RWPE2 (cell line): ENCODE results near the gene DNTTIP2.
A peak's percentile ranks its signal among the peaks of the same experiment; 100 is the strongest.

Experiments used
- ATAC-seq: fragments of 200-7000 bp; cut with Tn5 transposase; 3 replicates; pipeline ENCODE4 v1.9.1; 2021; ENCODE audit warnings: low read depth
- DNase-seq: peaks from one replicate; pipeline ENCODE4 v3.0.0-alpha.2; 2020; ENCODE audit warnings: low spot score
- H3K27ac ChIP-seq: fragments of 450-650 bp; 2 replicates; pipeline ENCODE4 v1.5.1; 2017; ENCODE audit warnings: mild to moderate bottlenecking; ENCODE audit not compliant: poor library complexity, severe bottlenecking
- H3K27me3 ChIP-seq: fragments of 250-450 bp; sonication (Bioruptor Pico); 2 replicates; pipeline ENCODE4 v1.5.1; 2021; ENCODE audit warnings: mild to moderate bottlenecking, moderate library complexity; ENCODE audit not compliant: insufficient read depth, poor library complexity, severe bottlenecking
- H3K36me3 ChIP-seq: fragments of 250-450 bp; sonication (Bioruptor Pico); 2 replicates; pipeline ENCODE4 v1.5.1; 2020; ENCODE audit warnings: low read depth, mild to moderate bottlenecking, moderate library complexity
- H3K4me1 ChIP-seq: fragments of 250-450 bp; sonication (Bioruptor Pico); 2 replicates; pipeline ENCODE4 v1.5.1; 2021; ENCODE audit warnings: mild to moderate bottlenecking, moderate library complexity; ENCODE audit not compliant: insufficient read depth, poor library complexity, severe bottlenecking
- H3K4me3 ChIP-seq: fragments of 250-450 bp; sonication (Bioruptor Pico); 2 replicates; pipeline ENCODE4 v1.5.1; 2021; ENCODE audit warnings: mild to moderate bottlenecking, moderate library complexity; ENCODE audit not compliant: severe bottlenecking
- H3K9me3 ChIP-seq: fragments of 250-450 bp; sonication (Bioruptor Pico); 2 replicates; pipeline ENCODE4 v1.5.1; 2021; ENCODE audit warnings: mild to moderate bottlenecking, moderate library complexity; ENCODE audit not compliant: severe bottlenecking
- CTCF ChIP-seq: fragments of 450-650 bp; IDR thresholded peaks from one replicate; pipeline ENCODE4 v1.5.1; 2017; ENCODE audit warnings: mild to moderate bottlenecking, moderate library complexity; ENCODE audit not compliant: poor library complexity, severe bottlenecking

Gene DNTTIP2

DNA sequence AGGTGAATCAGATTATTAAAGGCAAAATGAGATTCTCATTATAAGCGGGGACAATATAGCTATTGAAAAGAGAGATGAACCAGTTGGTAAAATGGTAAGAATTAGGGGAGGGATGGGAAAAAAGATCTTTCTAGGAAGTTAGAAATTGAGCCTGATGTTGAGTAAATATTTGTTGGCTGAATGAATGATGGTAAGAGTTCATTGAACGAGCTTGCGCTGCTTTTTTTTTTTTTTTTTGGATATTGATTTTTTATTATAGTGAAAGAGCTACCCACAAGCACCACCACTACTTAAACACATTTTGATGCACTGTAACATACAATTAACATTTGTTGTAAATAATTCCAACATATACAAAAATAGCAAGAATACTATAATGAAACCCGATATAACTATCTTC is 31.3 kb upstream of the DNTTIP2 start:
- TF ChIP-seq CTCF, result no peak
- H3K27ac ChIP-seq, result no peak overlapping the region
- ATAC-seq (no peak), DNase-seq (no peak)
- H3K9me3 ChIP-seq, result no peaks in the 10 kb centered on the region
- H3K4me1 ChIP-seq, result peaks cover 25% of the 10 kb centered on the region
- H3K36me3 ChIP-seq, result no peaks in the 10 kb centered on the region
- no peaks in the 10 kb centered on the region for H3K27me3 ChIP-seq
- no peak overlapping the region for H3K4me3 ChIP-seq

DNA sequence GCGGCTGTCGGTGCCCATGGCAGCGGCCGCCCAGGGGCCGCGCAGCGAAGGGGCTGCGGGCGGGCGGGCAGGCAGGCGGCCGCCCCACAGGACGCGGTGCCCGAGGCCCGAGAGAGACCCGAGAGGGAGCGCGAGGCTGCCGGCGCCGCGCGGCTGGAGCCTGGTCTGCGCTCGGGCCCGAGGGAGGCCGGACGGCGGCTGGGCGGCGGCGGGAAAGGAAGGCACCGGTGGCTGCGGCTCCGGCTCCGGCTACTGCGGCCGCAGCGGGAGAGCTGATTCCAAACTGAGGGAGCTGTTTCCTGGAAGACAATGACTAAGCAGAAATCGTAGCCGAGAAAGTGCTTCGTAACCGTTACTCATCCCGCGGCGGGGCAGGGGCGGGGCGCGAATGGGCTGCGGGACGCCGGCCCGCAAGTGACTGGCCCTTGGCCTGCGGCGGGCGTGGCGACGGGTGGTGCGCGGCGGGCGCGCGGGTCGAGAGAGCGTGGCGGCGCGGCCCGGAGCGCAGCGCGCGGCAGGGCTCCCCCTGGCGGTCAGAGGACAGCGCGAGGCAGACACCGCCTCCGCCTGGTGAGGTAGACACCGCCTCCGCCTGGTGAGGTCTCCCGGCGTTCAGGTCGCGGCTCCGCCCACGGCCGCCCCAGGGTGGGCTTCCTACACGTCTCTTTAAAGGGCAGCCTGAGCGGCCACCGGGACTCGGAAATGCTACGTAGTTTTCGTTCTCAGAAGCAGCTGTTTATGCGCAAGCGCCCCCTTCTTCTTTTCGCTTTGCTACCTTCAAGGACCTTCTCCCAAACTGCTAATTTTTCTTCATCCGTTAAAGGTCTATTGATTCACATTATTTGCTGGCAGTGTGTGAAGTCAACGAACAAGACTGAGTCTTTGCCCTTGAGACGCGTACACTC is 30.4 kb upstream of the DNTTIP2 start, which contains the start of gene GCLM:
Gene GCLM (minus strand): TSS at position 285 of the 905 bp plus-strand sequence. CDS start 267 bp downstream, at position 18.
- peak; percentile 98 for TF ChIP-seq CTCF
- H3K36me3 ChIP-seq, result no peaks in the 10 kb centered on the region
- ATAC-seq (peak; percentile 91), DNase-seq (peak; percentile 89)
- peak within 1 kb of the TSS; percentile 61 for H3K27ac ChIP-seq
- H3K27me3 ChIP-seq, result no peaks in the 10 kb centered on the region
- peak within 1 kb of the TSS; percentile 97 for H3K4me3 ChIP-seq
- H3K9me3 ChIP-seq, result no peaks in the 10 kb centered on the region
- peaks cover 28% of the 10 kb centered on the region for H3K4me1 ChIP-seq

- Histone ChIP-seq H3K9me3 (no peaks in the 10 kb centered on the region), H3K27ac (peak overlapping the region; percentile 61), H3K4me3 (peak overlapping the region; percentile 97), H3K36me3 (no peaks in the 10 kb centered on the region), H3K27me3 (no peaks in the 10 kb centered on the region), H3K4me1 (peaks cover 29% of the 10 kb centered on the region)
- ATAC-seq (peak; percentile 19), DNase-seq (peak; percentile 46)
- TF ChIP-seq CTCF, result no peak
These were observed 29.6 kb upstream of the DNTTIP2 start for GRCh38 chr1:93908394-93909145.

GRCh38 chr1:93907718-93908117 is 28.7 kb upstream of the DNTTIP2 start:
- no peak for ATAC-seq
- Histone ChIP-seq H3K36me3 (no peaks in the 10 kb centered on the region), H3K4me3 (peak overlapping the region; percentile 97), H3K4me1 (peaks cover 29% of the 10 kb centered on the region), H3K9me3 (no peaks in the 10 kb centered on the region), H3K27ac (no peak overlapping the region), H3K27me3 (no peaks in the 10 kb centered on the region)
- DNase-seq, result no peak
- TF ChIP-seq CTCF, result no peak
